Erythroblast (primary cell): ENCODE results near the gene MICU2.

Experiments used
- GATA1 ChIP-seq: IDR thresholded peaks from 2 replicates; pipeline ENCODE4 v1.6.1; 2011; ENCODE audit warnings: low read depth, mild to moderate bottlenecking, control low read depth, low read length, moderate library complexity
- POLR2A ChIP-seq: IDR thresholded peaks from 2 replicates; pipeline ENCODE4 v1.6.1; 2011; ENCODE audit warnings: mild to moderate bottlenecking, low read length

DNA sequence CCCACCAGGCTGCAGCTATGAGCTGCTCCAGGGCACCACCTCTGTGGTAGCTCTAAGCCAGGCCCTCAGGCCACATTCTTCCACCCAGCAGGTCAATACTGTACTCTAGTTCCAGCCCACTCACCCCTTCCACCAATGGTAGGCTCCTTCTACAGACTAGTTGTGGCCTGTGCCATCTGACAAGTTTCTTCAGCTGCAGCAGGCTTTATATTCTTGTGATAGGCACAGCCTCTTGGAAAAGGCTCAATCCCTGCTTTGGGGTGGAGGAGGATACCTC is 8.5 kb downstream of the MICU2 start:
- TF ChIP-seq POLR2A: no peak
- TF ChIP-seq GATA1: no peak
